ENCODE measurements around the gene GNPTAB.

DNA sequence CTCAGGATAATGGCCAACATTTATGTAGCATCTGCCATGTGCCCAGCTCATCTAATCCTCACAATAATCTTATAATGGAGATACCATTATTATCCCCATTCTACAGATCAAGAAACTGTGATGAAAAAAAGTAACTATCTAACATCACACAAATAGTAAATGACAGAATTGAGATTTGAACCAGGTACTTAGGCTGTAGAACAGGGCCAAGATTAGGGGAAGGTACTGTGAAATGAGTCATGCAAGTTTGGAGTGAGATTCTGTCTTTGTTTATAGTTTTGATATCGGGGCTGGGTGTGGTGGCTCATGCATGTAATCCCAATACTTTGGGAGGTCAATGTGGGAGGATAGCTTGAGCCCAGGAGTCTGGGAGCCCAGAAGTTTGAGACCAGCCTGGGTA is 1.3 kb upstream of the GNPTAB start:
- TF ChIP-seq CTCF (conservative IDR thresholded peaks at IDR 0.05; ENCODE audit: low read depth, low read length), result no peak
- TF ChIP-seq EZH2 (IDR thresholded peaks at IDR 0.05; ENCODE audit: low read length, unreplicated experiment), result no peak

Measured in PC-3 (cell line).